Body of pancreas (tissue), 4 donors: Measurements from ENCODE around the gene DBN1.

Source experiments
- POLR2A ChIP-seq, 3 donors: fragments of 450-650 bp; IDR thresholded peaks; one replicate each; pipeline ENCODE4 v1.6.1; 2016; ENCODE audit warnings: antibody characterized with exemption in 3 of 3, mild to moderate bottlenecking in 2 of 3
- TF ChIP-seq, protein P1 (sequence below), 7 experiments: fragments of 450-650 bp in 4 of 7; fragments of 200-600 bp in 3 of 7; sonication (generic) in 3 of 7; IDR thresholded peaks; one replicate each; pipeline ENCODE4 v1.5.1; 2016 to 2019; ENCODE audit warnings: antibody characterized with exemption in 7 of 7

DNA sequence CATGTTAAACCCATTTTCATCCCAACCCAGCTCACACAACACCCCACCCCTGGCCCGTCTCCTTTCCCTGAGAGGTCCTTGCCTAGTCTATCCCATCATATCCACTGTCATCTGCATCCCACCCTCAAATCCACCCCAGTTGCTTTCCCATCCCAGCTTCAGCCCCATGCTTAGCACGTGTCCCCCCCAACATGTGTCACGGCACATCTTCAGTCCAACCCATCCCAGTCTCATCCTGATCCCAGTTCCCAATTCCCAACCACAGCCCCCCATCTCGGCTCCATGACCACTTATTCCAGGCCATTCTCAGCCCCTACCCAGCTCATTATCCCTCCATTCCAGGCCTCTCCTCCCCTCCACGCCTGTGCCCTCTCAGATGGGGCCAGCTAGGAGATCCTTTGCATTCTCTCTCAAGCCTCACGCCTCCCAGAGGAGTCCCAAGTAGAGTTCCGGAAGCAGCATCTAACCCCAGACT is 605 bp upstream of the DBN1 start:
- TF ChIP-seq, protein P1, sequence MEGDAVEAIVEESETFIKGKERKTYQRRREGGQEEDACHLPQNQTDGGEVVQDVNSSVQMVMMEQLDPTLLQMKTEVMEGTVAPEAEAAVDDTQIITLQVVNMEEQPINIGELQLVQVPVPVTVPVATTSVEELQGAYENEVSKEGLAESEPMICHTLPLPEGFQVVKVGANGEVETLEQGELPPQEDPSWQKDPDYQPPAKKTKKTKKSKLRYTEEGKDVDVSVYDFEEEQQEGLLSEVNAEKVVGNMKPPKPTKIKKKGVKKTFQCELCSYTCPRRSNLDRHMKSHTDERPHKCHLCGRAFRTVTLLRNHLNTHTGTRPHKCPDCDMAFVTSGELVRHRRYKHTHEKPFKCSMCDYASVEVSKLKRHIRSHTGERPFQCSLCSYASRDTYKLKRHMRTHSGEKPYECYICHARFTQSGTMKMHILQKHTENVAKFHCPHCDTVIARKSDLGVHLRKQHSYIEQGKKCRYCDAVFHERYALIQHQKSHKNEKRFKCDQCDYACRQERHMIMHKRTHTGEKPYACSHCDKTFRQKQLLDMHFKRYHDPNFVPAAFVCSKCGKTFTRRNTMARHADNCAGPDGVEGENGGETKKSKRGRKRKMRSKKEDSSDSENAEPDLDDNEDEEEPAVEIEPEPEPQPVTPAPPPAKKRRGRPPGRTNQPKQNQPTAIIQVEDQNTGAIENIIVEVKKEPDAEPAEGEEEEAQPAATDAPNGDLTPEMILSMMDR (IDR thresholded peaks at IDR 0.05): no peak
- no peak for TF ChIP-seq POLR2A (IDR thresholded peaks at IDR 0.05)
